Activated CD8-positive, alpha-beta memory T cell treated with anti-CD3 and anti-CD28 coated beads for 24 hours (primary cell): ENCODE data around the gene TMEM201.
"Not testable (repeated sequence)": the region's sequence is repeated elsewhere in the genome, so short reads cannot be mapped to it uniquely, and the experiment has no call there.

Experiments
- DNase-seq: peaks from one replicate; pipeline ENCODE4 v3.0.0-alpha.2; 2020

Gene TMEM201

GRCh38 chr1:9588551-9589143, at the start of gene TMEM201:
TMEM201 (plus strand) TSS chr1:9588911; CDS start chr1:9588931, 20 bp downstream.
- DNase-seq, result peak; percentile 97

DNA sequence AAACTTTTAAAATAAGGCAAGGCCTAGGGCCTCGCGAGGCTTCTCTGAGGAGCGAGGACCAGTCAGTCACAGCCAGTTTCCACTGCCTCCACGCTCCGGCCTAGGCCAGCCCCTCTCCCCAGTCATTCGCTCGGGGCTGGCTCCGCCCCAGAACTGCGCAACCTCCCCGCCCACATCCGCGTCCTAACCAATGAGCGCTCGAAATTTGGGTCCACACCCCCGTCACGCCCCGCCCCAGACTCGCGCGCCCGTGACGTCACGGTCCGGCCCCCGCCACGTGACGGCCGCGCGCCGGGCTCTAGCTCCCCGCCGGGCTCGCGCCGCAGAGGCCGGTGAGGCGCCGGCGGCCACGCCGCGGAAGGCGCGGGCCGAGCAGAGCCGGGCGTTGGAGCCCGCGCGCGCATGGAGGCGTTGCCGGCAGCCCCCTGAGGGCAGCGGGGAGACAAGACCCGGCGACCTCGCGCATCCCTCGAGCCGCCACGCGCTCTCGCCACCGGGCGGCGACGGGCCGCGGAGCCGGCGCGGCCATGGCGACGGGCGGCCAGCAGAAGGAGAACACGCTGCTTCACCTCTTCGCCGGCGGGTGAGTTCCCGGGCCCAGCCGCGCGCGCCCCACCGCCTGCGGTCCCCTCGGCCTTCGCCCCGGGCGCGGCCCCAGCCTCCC, 49.4 kb upstream of the TMEM201 start, which contains the start of gene SLC25A33:
SLC25A33 (plus strand) TSS at position 301 of the 664 bp plus-strand sequence; CDS start at position 528, 227 bp downstream.
- DNase-seq, result peak; percentile 99

DNA sequence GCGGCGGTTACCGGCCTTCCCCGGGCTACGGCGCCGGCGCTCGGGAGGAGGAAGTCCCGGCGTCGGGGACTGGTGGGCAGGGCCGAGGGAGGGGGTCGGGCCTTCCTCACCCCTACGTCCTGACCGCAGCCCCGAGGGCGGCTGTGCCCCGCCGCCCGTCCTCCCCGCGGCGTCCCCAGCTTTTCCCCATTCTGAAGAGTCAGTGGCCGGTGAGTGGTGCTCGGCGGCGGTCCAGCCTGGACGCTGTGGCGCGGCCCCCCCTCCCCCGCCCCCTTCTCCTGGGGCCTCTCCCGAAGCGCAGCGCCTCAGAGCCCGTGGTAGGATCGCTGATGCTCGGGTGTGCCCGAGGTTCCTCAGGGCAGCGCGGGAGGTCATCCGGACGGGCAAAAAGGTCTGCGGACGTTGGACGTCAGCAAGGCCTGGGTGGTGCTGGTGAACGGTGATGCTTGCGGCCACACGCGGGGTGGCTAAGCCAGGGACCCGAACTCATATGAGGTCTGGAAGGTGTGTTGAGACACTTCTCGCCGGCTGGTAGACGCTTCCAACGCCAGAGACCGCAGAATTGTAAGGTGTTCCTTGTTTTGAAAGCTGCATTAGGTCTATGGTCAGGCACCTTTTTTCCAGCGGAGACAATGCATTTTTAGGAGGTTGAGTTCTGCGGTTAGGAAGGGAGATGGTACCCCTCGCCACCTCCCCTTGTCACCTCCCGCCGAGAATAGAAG, 48.7 kb upstream of the TMEM201 start:
- DNase-seq, result no peak

- DNase-seq, result no peak
Measured at GRCh38 chr1:9542430-9542829, 46.3 kb upstream of the TMEM201 start.

- DNase-seq, result no peak
Measured at GRCh38 chr1:9544926-9545325, 43.8 kb upstream of the TMEM201 start.

- DNase-seq, result no peak
Measured at GRCh38 chr1:9549955-9550546, 38.7 kb upstream of the TMEM201 start.

GRCh38 chr1:9551984-9552383, 36.7 kb upstream of the TMEM201 start:
- no peak for DNase-seq

- no peak for DNase-seq
Measured at GRCh38 chr1:9553736-9554144, 35.0 kb upstream of the TMEM201 start.

DNA sequence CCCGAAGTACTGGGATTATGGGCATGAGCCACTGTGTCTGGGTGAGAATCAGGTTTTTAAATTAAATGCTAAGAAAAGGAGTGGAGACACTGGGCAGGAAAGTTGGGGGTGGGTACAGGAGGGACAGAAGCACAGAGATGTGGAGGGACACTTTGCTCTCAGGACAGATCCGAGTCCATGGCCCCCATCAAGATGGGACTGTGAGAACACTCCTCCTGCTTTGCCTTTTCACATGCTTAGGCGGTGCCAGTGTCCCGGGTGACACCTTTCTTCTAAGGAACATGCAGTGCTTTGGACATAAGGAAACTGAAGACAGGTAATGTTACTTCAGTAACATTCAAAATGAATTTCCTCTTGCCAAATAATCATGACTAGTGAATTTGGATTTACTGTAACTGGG, 32.8 kb upstream of the TMEM201 start:
- no peak for DNase-seq

DNA sequence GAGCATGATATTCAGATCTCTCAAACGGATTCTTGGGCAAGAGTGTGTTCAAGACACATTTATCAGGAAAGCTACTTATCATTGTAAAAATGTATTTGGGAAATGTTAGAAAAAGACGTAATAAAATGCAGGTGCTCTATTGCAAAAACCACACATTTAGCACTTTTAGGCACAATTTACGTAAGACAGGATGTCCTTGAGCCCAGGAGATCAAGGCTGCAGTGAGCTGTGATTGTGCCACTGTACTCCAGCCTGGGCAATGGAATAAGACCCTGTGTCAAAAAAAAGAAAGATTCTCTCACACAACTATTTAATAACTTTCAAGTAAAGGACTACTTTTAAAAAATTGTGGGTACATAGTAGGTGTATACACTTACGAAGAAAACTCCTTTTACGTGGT, 31.1 kb upstream of the TMEM201 start:
- no peak for DNase-seq

GRCh38 chr1:9558271-9558945, 30.3 kb upstream of the TMEM201 start:
- DNase-seq, result no peak

GRCh38 chr1:9558946-9559545, 29.7 kb upstream of the TMEM201 start:
- no peak for DNase-seq

- no peak for DNase-seq
Measured at GRCh38 chr1:9559673-9560072, 29.0 kb upstream of the TMEM201 start.

GRCh38 chr1:9560090-9560489, 28.6 kb upstream of the TMEM201 start:
- DNase-seq, result not testable (repeated sequence)

- DNase-seq, result no peak
Measured at GRCh38 chr1:9561429-9561828, 27.3 kb upstream of the TMEM201 start.

- no peak for DNase-seq
Measured at GRCh38 chr1:9569267-9569666, 19.4 kb upstream of the TMEM201 start.

DNA sequence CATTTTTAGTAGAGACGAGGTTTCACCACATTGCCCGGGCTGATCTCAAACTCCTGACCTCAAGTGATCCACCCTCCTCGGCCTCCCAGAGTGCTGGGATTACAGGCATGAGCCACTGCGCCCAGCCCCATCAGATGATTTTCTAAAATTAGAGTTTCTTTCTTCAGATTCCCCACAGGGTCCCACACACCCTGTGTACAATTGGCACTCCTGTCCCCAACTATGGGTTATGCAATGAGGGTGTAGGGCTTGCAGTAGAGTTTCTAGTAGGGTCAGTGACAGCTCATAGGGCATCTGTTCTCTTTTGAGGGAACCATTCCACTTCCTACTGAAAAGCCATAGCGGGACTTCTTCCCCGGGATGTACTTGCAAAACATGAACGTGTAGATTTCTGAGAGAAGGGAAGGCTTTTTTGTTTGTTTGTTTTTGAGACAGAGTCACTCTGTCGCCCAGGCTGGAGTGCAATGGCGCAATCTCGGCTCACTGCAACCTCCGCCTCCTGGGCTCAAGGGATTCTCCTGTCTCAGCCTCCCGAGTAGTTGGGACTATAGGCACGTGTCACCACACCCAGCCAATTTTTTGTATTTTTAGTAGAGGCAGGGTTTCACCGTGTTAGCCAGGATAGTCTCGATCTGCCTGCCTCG, 17.7 kb upstream of the TMEM201 start:
- DNase-seq, result not testable (repeated sequence)

DNA sequence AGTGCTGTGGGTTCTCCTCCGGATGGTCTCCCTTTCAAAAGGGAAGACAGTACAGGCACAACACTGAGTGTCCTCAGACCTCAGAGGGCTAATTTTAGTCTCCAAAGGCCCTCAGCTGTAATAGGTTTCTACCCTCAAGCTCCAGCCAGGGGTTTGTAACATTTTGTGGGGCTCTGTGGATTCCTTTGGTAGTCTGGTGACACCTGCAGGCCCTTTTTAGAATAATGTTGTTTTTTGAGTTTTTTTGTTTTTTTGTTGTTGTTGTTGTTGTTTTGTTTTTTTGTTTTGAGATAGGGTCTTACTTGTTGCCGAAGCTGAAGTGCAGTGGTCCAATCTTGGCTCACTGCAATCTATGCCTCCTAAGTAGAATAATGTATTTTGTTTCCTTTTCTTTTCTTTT, 15.0 kb upstream of the TMEM201 start:
- no peak for DNase-seq

DNA sequence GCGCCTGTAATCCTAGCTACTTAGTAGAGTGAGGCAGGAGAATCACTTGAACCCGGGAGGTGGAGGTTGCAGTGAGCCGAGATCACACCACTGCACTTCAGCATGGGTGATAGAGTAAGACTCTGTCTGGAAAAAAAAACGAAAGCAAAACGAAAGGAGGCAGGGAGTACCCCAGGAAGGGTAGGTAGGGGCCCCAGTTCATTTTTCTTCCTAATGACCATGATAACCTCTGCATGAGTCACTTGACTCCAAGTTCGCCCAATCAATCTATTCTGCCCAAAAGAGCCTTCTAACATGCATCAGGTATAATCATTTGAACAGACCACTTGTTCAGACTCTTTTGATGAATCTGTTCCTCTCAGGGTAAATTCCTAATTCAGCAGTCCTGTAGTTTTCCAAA, 13.2 kb upstream of the TMEM201 start:
- DNase-seq, result no peak

GRCh38 chr1:9576903-9577302, 11.8 kb upstream of the TMEM201 start:
- no peak for DNase-seq

- DNase-seq, result no peak
Measured at GRCh38 chr1:9577423-9577822, 11.3 kb upstream of the TMEM201 start.

DNA sequence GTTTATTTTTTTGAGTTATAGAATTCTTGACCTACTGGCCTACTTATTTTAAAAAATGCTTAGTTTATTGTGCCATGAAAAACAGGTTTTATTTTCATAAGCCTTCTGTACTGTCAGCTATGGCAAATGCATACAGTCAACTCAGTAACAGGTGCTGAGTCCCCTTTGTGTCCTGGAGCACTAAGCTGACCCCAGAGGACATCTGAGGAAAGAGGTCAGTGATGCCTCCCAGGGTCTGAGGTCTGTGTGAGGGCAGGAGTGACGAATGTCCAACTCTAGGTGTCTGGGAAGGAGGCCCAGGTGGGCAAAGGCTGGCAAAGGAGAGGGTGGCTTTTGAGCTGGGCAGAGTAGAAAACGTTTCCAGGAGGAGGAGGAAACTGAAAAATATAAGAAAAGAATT, 7.8 kb upstream of the TMEM201 start:
- no peak for DNase-seq
